ENCODE measurements around the gene MTFR2.

MTFR2 gene

DNA sequence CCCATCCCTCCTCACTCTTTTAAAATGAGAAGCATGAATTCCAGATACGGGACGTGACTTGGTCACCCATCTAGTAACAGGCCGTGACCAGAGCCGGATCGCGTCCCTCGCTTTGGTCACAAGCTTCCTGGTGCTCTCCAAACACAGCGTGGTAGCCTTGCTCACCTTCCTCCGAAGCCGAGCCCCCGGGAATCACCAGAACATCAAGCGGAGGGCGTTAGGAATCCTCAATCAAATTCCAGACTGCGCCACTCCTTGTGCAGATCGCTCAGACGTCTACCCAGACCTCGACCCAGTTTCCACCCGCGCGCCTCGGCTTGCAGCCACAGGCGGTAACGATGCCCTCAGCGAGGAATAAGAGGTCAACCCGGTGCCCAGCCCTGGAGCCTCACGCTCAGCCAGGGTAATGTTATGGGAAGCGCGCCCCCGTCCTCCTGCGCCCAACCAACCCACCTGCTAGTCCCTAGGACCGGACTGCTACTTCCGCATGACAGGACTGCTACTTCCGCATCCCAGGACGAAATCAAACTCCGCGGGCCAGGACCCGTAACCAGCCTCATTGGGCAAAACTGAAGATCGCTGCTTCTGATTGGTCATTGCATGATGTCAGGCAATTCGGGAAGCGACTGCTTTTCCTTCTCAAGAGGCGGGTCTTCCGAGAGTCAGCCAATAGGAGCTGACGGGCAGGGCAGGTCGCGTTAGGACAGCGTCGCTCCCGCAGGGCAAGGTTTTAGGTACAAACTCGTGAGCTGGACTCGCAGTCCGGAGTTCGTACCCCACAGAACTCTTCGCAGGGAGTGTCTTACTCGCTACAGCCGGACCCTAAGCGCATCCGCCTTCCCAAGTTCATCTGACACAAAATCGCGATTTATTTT lies at the start of gene MTFR2:
Gene MTFR2 (minus strand): TSS at position 501 of the 875 bp plus-strand sequence. CDS start 1,212 bp downstream, outside the sequence.
- DNase-seq (ENCODE audit: low spot score) = peak; percentile 99

DNA sequence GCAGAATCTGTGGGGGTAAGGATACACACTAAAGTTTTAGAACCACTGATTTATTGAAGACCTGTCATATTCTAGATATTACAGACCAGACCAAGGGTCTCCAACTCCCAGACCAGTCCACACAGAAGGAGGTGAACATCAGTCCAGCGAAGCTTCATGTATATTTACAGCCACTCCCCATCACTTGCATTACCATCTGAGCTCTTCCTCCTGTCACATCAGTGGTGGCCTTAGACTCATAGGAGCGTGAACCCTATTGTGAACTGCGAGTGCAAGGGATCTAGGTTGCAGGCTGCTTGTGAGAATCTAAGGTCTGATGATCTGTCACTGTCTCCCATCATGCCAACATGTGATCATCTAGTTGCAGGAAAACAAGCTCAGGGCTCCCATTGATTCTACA lies 44.5 kb upstream of the MTFR2 start:
- DNase-seq (ENCODE audit: low spot score) = no peak

DNA sequence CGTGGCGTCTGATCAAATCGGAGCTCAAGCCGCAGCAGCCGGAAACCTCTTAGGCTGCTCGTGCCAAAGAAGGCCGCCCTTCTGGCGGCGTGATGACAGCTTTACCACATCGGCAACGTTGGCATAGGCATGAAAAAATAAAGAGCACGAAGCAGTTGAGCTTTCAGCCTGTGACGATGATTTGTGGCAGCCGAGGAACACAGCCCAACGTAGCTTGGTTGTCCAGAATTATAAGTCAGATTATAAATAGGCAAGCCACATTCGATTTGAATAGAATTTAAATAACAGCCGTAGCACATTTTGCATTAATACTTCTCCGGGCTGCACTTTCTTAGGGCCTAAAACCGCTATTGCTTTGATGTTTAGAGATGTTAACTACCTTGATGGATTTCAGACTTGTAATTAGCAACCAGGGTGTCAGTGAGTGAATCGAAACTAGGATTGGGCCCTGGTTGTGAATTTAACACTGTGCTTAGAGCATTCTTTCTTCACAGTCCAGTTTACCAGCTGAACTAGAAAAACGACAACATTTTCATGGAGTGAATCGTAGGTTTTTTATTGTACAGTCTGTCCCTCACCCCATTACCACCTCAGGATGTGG lies 40.4 kb upstream of the MTFR2 start:
- peak; percentile 72 for DNase-seq (ENCODE audit: low spot score)

DNA sequence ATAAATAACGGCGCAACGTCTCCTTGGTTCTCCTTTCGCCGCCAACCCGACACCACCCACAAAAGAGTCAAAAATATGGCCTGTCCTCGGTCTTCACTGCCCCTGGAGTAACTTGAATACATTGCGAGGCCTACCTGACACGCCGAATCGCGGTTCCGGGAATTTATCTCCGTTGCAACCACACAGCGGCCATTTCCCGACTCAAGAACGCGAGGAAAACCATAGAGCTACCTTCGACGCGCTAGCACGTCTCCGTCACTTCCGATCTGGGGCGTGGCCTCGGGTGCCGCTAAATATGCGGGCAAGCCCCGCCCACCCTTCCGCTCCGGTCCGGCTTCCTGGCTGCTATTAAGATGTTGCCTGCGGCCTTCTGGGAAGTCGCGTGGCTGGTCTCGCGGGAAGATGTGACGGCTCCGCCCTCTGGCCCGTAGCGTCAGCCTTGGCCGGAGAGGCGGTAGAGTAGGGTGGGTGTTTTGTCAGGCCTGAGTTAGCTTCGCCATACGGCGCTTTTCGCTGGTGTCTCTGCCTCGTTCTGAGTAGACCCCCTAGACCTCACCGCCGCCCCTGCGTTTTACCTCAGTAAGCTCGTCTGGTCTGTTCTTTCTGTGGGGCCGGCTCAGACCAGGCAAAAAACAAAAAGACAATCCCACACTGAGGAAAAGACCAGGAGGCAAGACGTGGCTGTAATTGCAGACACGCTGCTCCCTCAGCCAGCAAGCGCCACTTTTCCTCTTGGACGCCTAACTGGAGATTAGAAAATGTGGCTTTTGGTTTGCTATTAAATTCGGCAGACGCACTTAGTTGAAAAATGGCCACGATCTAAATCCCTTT lies 39.7 kb upstream of the MTFR2 start, which contains the start of gene BCLAF1:
Gene BCLAF1 (minus strand): TSS at position 268 of the 831 bp plus-strand sequence. CDS start 9,980 bp downstream, outside the sequence.
- DNase-seq (ENCODE audit: low spot score) = peak; percentile 100

DNA sequence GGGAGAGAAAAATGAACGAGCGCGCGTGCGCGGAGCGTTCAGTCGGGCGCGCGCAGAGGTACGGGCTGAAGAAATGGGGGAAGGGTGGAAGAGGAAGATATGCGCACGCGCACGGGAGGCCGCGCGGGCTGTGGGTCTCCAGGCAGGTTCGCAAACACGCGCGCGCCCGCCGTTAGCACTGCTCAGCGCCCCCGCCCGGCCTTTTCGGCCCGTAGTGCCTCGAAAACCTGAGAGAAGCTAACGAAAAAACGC lies 39.1 kb upstream of the MTFR2 start:
- peak; percentile 91 for DNase-seq (ENCODE audit: low spot score)

DNA sequence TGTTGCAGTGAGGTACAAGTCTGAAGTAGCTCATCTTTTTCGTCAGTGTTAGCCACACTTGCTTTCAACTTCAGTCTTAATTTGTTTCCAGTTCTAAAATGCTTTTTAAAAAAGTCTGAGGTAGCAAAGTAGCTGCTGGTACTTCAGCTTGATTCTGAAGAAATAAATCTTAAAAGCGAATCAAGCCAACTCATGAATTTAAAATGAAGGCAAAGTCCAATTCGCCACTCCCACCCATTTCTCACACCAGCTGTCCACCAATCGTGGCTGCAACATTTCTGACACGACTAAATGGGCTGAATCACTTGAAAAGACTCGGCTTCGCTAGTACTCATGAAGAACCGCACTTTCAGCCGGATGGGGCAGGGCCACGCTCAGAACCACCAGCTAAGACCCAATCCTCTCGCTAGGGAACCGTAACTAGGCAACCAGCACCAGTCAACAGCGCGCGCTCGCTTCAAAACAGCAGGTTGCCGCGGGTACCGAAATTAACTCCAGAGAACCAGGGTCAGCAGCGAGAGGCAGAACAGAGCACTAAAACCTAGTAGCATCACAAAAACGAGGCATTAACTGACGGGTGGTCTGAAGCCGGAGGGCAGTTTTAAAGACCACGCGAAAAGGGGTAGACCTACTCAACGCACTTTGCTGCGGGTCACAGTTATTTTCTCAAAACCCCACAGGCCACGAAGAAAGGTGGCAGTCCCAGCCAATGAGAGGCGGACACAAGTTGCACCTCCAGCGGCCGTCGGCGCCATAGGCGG lies 38.6 kb upstream of the MTFR2 start:
- peak; percentile 91 for DNase-seq (ENCODE audit: low spot score)

DNA sequence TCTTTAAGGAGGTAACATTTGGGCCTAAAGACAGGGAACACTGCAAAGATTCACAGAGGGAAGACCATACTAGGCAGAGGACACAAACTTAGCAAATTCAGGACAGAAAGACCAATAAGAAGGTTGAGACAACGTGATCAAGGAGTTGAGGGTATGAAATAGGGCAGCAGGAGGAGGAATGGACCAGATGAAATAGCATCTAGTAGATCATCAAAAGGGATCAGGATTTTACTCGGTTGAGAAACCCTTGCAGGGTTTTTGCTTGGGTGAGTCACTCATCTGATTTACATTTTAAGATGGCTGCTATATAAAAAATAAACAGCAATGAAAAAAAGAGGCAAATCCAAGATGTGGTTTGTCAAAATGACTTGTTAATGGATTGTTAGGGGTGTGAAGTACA lies 34.8 kb upstream of the MTFR2 start:
- no peak for DNase-seq (ENCODE audit: low spot score)

DNA sequence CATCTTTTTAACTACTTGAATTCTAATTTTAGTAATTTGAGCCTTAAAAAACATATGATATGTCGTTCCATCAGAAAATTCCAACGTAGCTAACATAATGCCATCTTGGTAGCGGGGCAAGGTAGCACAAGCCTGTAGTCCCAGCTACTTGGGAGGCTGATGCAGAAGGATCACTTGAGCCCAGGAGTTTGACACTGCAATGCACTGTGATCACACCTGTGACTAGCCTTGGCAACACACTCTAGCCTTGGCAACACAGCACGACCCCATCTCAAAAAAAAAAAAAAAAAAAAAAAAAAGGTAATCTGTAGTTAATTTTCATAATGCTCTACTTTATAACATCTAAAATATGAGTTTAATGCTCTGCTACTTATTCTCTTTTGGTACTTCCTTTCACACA lies 32.8 kb upstream of the MTFR2 start:
- no peak for DNase-seq (ENCODE audit: low spot score)

DNA sequence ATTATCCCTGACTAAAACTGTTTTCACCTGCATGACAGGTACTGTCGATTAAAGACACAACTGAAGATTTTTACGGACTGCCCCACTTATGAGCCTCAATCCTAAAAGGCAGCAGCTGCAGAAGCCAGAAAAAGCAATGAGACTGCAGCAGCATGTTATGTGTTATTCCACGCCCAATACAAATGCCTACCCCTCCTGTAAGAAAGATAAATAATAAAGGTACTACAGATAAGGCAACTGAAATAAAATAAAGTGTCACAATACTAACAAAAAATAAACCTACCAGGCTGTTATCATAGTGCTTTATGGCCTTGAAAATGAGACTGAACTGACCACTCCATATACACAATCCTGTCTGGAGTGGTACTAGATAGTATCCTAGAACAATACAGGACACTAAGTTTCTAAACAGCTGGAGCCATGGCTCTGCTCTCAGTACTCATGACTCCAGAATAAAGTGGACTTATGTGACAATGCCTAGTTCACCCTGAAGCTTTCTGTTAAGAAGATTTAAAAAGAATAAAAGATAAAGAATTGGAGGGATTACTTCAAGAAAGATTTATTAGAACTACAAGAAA lies 30.0 kb upstream of the MTFR2 start:
- no peak for DNase-seq (ENCODE audit: low spot score)

DNA sequence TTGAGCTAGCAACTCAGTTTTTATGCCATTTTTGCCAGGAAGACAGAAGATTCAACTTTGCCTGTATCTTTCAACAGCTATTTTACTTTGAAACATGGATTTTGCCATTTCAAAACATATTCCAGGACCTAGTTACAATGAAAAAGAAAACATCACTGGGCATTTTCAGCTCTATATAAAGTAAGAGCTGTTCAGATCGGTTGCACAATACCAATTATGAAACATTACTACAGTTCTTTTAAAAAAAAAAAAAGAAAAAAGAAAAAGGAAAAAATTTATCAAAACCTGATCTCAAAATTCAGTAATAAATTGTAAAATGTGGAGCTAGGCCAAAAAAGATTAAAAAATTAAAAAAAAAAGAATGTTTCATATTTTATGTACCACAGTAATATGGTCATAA lies 24.0 kb upstream of the MTFR2 start:
- DNase-seq (ENCODE audit: low spot score) = no peak

DNA sequence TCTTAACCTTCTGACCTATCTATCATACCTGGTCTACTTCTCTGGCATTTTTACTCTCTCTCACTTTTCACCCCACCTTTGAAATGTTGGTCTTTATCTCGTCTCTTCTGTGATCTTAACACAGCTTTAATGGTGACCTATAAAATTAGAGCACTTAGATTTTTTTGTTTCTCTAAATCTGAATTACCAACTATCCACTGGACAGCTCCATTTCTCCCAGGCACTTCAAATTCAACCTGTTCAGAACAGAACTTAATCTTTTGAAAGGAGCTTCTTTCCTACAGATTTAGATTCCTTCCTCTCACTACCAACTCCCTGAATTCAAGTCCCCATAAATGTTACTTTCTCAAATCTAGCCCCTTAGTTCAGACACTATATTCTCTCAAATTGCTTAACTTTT lies 15.0 kb upstream of the MTFR2 start:
- DNase-seq (ENCODE audit: low spot score) = no peak

DNA sequence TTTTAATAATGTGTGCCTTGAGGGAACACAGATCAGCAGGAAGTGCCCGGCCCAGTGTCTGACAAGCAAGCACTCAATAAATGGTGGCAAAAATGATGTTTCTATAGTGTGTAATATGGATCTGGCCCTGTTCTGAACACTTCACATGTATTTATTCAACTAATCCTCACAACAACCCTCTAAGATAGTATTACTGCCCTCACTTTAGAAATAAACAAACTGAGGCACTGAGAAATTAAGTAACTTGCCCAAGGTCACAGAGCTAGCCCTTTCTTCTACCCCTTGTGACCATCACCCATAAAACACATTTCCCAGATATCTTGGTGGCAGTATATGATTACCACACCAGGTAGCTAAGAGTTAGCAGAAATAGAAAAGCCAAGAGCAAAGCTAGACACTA lies 12.8 kb upstream of the MTFR2 start:
- no peak for DNase-seq (ENCODE audit: low spot score)

DNA sequence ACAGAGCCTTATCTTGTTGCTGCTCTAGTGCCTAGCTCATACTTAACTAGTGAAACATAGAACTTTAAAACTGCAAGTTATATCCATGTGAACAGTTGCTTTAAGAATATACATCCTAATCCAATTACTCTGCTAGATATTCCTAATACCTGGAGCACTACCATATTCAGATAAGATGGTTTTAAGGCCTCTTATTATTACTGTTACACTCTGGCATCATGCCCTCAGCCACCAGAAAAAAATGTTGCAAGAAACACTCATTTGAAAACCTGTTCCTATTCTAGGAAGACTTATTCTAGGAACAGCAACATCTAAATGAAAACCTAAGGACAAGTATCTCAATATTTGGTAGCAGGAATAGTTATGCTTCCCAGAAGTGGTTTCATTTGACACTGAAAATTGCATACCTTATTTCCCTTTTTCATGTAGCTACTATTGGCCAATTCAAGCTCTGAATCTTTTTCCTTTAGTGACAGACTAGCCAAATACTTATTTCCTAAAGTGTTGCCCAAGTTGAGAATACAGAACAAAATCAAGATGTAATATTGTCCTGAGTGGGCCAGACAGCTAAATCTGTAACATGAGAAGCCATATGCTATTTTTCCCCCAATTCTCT lies 4.8 kb upstream of the MTFR2 start:
- no peak for DNase-seq (ENCODE audit: low spot score)

DNA sequence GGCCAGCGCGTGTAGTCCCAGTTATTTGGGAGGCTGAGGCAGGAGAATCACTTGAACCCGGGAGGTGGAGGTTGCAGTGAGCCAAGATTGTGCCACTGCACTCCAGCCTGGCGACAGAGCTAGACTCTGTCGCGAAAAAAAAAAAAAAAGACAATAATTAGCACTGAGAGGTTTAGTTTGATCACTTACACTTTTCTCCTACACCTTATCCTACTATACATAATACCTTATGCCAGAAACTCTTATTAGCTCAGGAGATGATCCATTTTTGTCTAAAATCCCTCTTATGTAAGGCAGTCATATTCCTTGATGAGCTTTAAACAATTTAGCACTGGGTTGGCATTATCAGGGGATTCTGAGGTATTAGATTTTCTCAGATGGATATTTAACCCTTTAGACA lies 3.6 kb upstream of the MTFR2 start:
- no peak for DNase-seq (ENCODE audit: low spot score)

DNA sequence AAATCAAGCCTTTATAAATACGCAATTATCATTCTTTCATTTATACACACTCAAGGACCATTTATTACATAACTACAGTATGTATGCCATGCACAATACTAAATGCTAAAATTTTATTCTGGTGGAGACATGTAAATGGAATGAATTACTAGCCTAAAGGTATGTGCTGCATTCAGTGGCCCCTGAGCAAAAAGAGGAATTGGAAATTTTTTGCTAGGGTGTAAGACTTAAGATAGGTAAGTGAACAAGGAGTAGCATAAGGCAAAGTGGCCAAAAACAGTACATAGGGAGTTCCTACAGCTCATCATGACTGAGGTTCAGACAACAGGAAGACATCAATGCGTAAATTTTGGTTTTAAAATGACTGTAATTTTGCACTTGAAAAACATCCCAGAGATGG lies 2.3 kb upstream of the MTFR2 start:
- DNase-seq (ENCODE audit: low spot score) = no peak

DNA sequence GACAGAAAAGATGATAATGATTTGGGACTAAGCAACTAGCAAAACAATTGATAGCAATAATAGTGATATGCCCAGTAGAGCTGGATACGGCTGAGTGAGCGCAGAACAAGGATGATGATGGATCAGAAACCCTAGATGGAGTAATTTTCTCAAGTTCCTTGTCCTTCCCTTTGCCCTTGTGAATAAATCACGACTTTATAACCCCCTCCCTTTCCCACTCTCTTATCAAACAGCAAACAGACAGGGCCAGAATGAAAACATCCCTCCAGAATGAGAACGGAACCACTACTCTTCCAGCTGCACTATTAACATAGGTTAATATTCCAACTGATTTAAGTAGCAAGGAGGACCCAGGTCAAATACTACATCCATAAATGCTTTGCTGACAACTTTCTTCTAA lies 1.3 kb upstream of the MTFR2 start:
- DNase-seq (ENCODE audit: low spot score) = no peak

DNA sequence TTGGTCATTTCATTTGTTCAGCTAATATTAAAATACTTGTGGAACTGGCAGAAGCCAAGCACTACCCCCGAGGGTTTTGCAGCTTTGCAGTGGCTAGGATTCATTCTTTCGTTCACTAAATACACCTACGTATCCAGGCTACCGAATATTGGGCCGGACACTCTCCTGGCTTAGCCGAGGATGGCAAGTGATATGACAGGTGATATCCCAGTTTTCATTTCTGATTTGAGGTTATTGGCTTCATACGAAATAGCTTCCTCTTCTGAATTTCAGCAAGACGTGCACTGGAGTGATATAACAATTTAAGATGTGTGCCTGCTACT lies 536 bp upstream of the MTFR2 start:
- no peak for DNase-seq (ENCODE audit: low spot score)

DNA sequence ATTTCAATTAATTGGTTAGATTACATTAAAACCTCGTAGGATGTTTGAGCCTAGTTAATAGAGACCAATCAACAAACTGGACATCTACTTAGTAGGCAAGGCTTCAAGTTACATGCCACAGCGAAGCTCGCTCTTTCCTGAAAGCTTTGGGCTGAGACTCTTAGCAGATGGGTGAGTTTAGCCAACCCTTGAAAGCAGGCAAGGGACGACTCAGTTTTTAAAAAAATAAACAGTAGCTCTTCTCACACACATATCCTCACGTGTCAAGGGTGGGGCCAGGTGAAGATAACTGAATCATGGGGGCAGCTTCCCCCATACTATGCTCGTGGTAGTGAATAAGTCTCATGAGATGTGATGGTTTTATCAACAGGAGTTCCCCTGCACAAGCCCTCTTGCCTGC lies 775 bp downstream of the MTFR2 start:
- DNase-seq (ENCODE audit: low spot score) = no peak

DNA sequence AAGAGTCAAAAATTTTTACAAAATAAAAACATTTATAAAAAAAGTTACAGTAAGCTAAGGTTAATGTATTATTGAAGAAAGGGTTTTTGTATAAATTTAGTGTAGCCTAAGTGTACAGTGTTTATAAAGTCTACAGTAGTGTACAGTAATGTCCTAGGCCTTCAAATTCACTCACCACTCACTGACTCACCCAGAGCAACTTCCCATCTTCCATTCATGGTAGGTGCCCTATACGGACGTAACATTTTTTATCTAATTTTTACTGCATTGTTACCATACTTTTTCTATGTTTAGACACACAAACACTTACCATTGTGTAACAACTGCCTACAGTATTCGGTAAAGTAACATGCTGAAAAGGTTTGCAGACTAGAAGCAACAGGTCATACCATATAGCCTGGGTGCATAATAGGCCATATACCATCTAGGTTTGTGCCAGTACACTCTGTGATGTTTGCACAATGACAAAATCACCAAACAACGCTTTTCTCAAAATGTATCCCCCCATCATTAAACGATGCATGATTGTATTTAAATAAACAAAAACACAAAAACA lies 6.0 kb downstream of the MTFR2 start:
- DNase-seq (ENCODE audit: low spot score) = no peak

DNA sequence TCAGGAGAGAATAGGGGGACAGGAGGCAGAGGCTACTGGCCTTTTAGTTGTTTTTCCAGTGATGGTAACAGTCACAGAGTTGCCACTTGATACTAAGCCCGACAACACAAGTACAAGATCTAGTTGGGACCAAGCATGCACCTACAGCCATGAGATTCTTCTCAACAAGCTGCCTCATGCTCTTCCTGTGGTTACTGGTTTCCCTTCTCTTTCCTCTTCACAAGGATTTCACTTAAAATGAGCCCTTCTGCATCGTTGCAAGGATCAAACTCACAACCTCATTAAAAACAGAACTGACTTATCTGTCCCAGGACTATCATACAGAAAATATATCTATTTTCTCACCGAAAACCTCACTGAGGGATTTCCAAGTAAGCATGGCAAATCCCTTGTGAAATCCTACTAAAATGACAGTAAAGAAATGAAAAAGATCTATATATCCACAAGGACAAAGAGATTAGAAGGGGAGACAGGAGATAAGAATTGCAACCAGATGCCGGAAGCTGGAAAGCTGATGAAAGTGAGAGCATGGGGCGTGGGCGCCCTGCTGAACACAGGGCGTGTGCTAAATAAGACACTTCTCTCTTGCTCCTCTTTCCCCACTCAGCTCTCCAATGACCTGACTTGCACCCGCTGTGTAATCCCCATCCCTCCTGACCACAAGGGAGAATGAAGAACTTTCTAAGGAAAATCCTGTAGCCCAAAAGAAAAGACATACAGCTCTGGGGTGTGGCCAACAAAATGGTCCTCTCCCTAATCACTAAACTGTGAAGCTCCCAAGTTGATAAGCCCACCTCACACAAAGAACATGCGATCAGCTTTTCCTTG lies 13.4 kb downstream of the MTFR2 start:
- no peak for DNase-seq (ENCODE audit: low spot score)

Data from Ammon's horn (tissue), 1 donor.